HepG2 (cell line): ENCODE results near the gene RPF1. TPM values are rescaled to one million over a fixed set of nuclear protein-coding genes. Genes with fewer than 3 reads are reported as not detected.
A peak's percentile ranks its signal among the peaks of the same experiment; 100 is the strongest.

Source experiments
- ATAC-seq: fragments of 200-7000 bp; cut with Tn5 transposase; 3 replicates; pipeline ENCODE4 v1.9.1; 2020; ENCODE audit warnings: mild to moderate bottlenecking, moderate library complexity
- BruUV-seq: library from RNA; stranded (reverse); fragments of 400-500 nt; replicated peaks from 2 replicates; lab custom pipeline; 2021; lab: Mats Ljungman, UMichigan
- CTCF ChIA-PET: fragments of 300-600 bp; formaldehyde crosslinking; extraction: SDS; loops from one replicate; lab custom pipeline; 2021; ENCODE audit warnings: low total read pairs, inconsistent platforms, low intra/inter-chr PET ratio; lab: Yijun Ruan, JAX
- POLR2A ChIA-PET: fragments of 350-600 bp; sonication (Branson Sonifier 250); formaldehyde crosslinking; loops from one replicate; lab custom pipeline; 2020; ENCODE audit warnings: antibody characterized with exemption, inconsistent platforms; lab: Yijun Ruan, JAX
- DNase-seq: peaks from one replicate; pipeline ENCODE4 v3.0.0-alpha.2; 2015; ENCODE audit warnings: low spot score
- FAIRE-seq: peaks from 3 replicates; lab custom pipeline; 2011; peaks lifted over from hg19 to GRCh38; lab: Jason Lieb, UNC
- H2AFZ ChIP-seq: one replicate; pipeline ENCODE4 v1.6.1; 2011; ENCODE audit warnings: low read length, inconsistent platforms
- H3K27ac ChIP-seq: fragments of 300-600 bp; 3 replicates; pipeline ENCODE4 v1.8.0; 2011; ENCODE audit warnings: mixed run types, mild to moderate bottlenecking, mixed read lengths, low read length, inconsistent platforms; ENCODE audit not compliant: insufficient read depth; ENCODE audit errors: extremely low read length
- H3K27me3 ChIP-seq, 2 experiments: fragments of 200-600 bp in 1 of 2; 2 replicates in 1 of 2; 3 replicates in 1 of 2; pipeline versions ENCODE4 v1.6.0 to v1.8.0; 2011; ENCODE audit warnings: low read length in 2 of 2, mild to moderate bottlenecking in 2 of 2, moderate library complexity in 2 of 2, inconsistent platforms in 1 of 2; ENCODE audit not compliant: insufficient read depth in 2 of 2, control insufficient read depth in 1 of 2
- H3K36me3 ChIP-seq, 2 experiments: fragments of 200-600 bp in 1 of 2; replicated peaks in 1 of 2; 2 replicates in 1 of 2; 3 replicates in 1 of 2; pipeline versions ENCODE4 v1.5.1 to v1.8.0; 2011; ENCODE audit warnings: low read length in 2 of 2, inconsistent platforms in 1 of 2; ENCODE audit not compliant: insufficient read depth in 2 of 2, control insufficient read depth in 1 of 2
- H3K4me1 ChIP-seq: 2 replicates; pipeline ENCODE4 v1.5.1; 2012; ENCODE audit warnings: low read length, inconsistent platforms; ENCODE audit not compliant: insufficient read depth
- H3K4me2 ChIP-seq: 2 replicates; pipeline ENCODE4 v1.6.0; 2011; ENCODE audit warnings: low read depth, low read length, inconsistent platforms
- H3K4me3 ChIP-seq, 3 experiments: fragments of 200-600 bp in 1 of 3; sonication (generic), shearing (Covaris generic) in 1 of 3; replicated peaks in 1 of 3; 2 replicates each; pipeline ENCODE4 v1.5.1; 2011 to 2016; ENCODE audit warnings: low read length in 3 of 3, inconsistent platforms in 2 of 3, low read depth in 2 of 3, mild to moderate bottlenecking in 2 of 3, control low read depth in 1 of 3, mixed read lengths in 1 of 3; ENCODE audit not compliant: insufficient read depth in 1 of 3
- H3K79me2 ChIP-seq: one replicate; pipeline ENCODE4 v1.6.1; 2011; ENCODE audit warnings: low read length, inconsistent platforms; ENCODE audit not compliant: insufficient read depth
- H3K9ac ChIP-seq: 2 replicates; pipeline ENCODE4 v1.6.0; 2011; ENCODE audit warnings: mild to moderate bottlenecking, low read depth, low read length, inconsistent platforms; ENCODE audit not compliant: insufficient read depth
- H3K9me3 ChIP-seq: 2 replicates; pipeline ENCODE4 v1.5.1; 2012; ENCODE audit warnings: mild to moderate bottlenecking, low read length
- H4K20me1 ChIP-seq: 2 replicates; pipeline ENCODE4 v1.6.0; 2011; ENCODE audit warnings: inconsistent platforms, mild to moderate bottlenecking, low read length, moderate library complexity; ENCODE audit not compliant: insufficient read depth
- ATF1 ChIP-seq: IDR thresholded peaks from 2 replicates; pipeline ENCODE4 v1.6.1; 2016; ENCODE audit warnings: mild to moderate bottlenecking, control low read depth
- ATRX ChIP-seq: sonication (generic); formaldehyde crosslinking; IDR thresholded peaks from 2 replicates; pipeline ENCODE4 v1.4.0; 2020; ENCODE audit warnings: missing genetic modification reagents, borderline replicate concordance
- CEBPB ChIP-seq: IDR thresholded peaks from 2 replicates; pipeline ENCODE4 v1.6.1; 2011; ENCODE audit warnings: low read depth, low read length, improper control_type of control experiment, borderline replicate concordance
- ELF1 ChIP-seq: sonication (generic); formaldehyde crosslinking; IDR thresholded peaks from 2 replicates; pipeline ENCODE4 v1.4.0; 2020; ENCODE audit warnings: missing genetic modification reagents
- HNRNPH1 ChIP-seq: fragments of 200-400 bp; formaldehyde crosslinking; optimal IDR thresholded peaks from 2 replicates; pipeline ENCODE3; 2017; ENCODE audit warnings: mild to moderate bottlenecking, low read depth, low read length
- NBN ChIP-seq: fragments of 450-650 bp; conservative IDR thresholded peaks from 2 replicates; pipeline ENCODE4 v1.6.1; 2017
- NRL ChIP-seq: sonication (generic); formaldehyde crosslinking; IDR thresholded peaks from 2 replicates; pipeline ENCODE4 v1.5.0; 2020; ENCODE audit warnings: missing genetic modification reagents, mild to moderate bottlenecking, moderate library complexity, borderline replicate concordance
- RFX1 ChIP-seq: fragments of 450-650 bp; IDR thresholded peaks from 2 replicates; pipeline ENCODE4 v1.6.1; 2017
- RORA ChIP-seq: sonication (generic); formaldehyde crosslinking; IDR thresholded peaks from 2 replicates; pipeline ENCODE4 v1.5.0; 2020; ENCODE audit warnings: mild to moderate bottlenecking, missing genetic modification reagents, moderate library complexity
- SRSF1 ChIP-seq: fragments of 200-400 bp; formaldehyde crosslinking; optimal IDR thresholded peaks from 2 replicates; pipeline ENCODE3; 2017; ENCODE audit warnings: mild to moderate bottlenecking, low read depth, low read length, moderate library complexity
- ZKSCAN1 ChIP-seq: fragments of 150-350 bp; IDR thresholded peaks from 2 replicates; pipeline ENCODE4 v1.6.1; 2014; ENCODE audit warnings: low read length
- ZNF274 ChIP-seq: sonication (generic); formaldehyde crosslinking; IDR thresholded peaks from 2 replicates; pipeline ENCODE4 v1.5.1; 2020; ENCODE audit warnings: mild to moderate bottlenecking, missing genetic modification reagents
- ZNF75D ChIP-seq: sonication (generic); formaldehyde crosslinking; IDR thresholded peaks from 2 replicates; pipeline ENCODE4 v1.8.1; 2023; ENCODE audit warnings: missing genetic modification reagents, mild to moderate bottlenecking, borderline replicate concordance
- ZSCAN20 ChIP-seq: sonication (generic); formaldehyde crosslinking; IDR thresholded peaks from 2 replicates; pipeline ENCODE4 v1.4.0; 2020; ENCODE audit warnings: missing genetic modification reagents, mild to moderate bottlenecking, borderline replicate concordance
- WGBS: methylation state at CpG from one replicate; pipeline ENCODE4 v1.1.6; 2017; ENCODE audit warnings: low lambda C conversion rate; 5-methylcytosine and 5-hydroxymethylcytosine counted together
- in situ Hi-C: cut with HindIII; loops from 2 replicates; pipeline ENCODE4 v1.10.0; 2017; ENCODE audit warnings: low pct_unique_long_range_greater_than_20kb; ENCODE audit not compliant: extremely low pct_ligation_motif_present
- intact Hi-C: fragments of 100-400 bp; cut with micrococcal nuclease; formaldehyde crosslinking; loops from one replicate; pipeline ENCODE4 v1.10.0; 2022; ENCODE audit not compliant: unreplicated experiment
- polyA plus RNA-seq, 8 experiments: library from polyadenylated mRNA; depleted of rRNA in 3 of 8; stranded (reverse) in 7 of 8; unstranded in 1 of 8; fragments of >200 nt; fragmentation: Illumina TruSeq in 4 of 8; extraction: Trizol in 4 of 8; gene quantifications; 2 replicates each; pipeline versions ENCODE4 v1.2.1 to v1.2.3, GENCODE V29; 2011 to 2016; ENCODE audit warnings: low read depth in 4 of 8, missing spikeins in 1 of 8, mixed read lengths in 1 of 8; ENCODE audit not compliant: insufficient read depth in 1 of 8
- total RNA-seq, 5 experiments: library from RNA; depleted of rRNA; stranded (reverse); fragments of >200 nt; fragmentation: Illumina TruSeq; extraction: Trizol; gene quantifications; 2 replicates each; pipeline ENCODE4 v1.2.3, GENCODE V29; 2016; ENCODE audit warnings: low read depth in 1 of 5
- TF ChIP-seq, protein P1 (sequence below): sonication (generic); formaldehyde crosslinking; IDR thresholded peaks from 2 replicates; pipeline ENCODE4 v1.4.0; 2020; ENCODE audit warnings: low read depth, mild to moderate bottlenecking, missing genetic modification reagents
- TF ChIP-seq, protein P2 (sequence below): sonication (generic); formaldehyde crosslinking; IDR thresholded peaks from 2 replicates; pipeline ENCODE4 v1.5.0; 2020; ENCODE audit warnings: missing genetic modification reagents
- TF ChIP-seq, protein P3 (sequence below): sonication (generic); formaldehyde crosslinking; IDR thresholded peaks from 2 replicates; pipeline ENCODE4 v1.9.0; 2021; ENCODE audit warnings: missing genetic modification reagents, mild to moderate bottlenecking, borderline replicate concordance

The RPF1 gene
- total and polyA plus RNA-seq, 2 of the 13 experiments (the other 11 are each of a cell fraction or from before 2014, with no cell fraction given): 23.0 to 39.0 TPM

GRCh38 chr1:84488107-84488506 lies 9.0 kb downstream of the RPF1 start:
- Histone ChIP-seq H4K20me1 (no peaks in the 10 kb centered on the region), H3K27me3 (no peaks in the 10 kb centered on the region), H3K36me3 (peaks cover 6 to 47% of the 10 kb centered on the region in 2 experiments), H3K4me2 (no peak overlapping the region), H3K9me3 (no peaks in the 10 kb centered on the region), H3K9ac (no peak overlapping the region), H3K4me3 (no peak overlapping the region), H3K79me2 (peaks cover 3% of the 10 kb centered on the region), H2AFZ (no peak overlapping the region), H3K27ac (no peak overlapping the region), H3K4me1 (peaks cover 21% of the 10 kb centered on the region)
- no peak for DNase-seq
- CTCF ChIA-PET: no interaction called here
- TF ChIP-seq, protein P1, sequence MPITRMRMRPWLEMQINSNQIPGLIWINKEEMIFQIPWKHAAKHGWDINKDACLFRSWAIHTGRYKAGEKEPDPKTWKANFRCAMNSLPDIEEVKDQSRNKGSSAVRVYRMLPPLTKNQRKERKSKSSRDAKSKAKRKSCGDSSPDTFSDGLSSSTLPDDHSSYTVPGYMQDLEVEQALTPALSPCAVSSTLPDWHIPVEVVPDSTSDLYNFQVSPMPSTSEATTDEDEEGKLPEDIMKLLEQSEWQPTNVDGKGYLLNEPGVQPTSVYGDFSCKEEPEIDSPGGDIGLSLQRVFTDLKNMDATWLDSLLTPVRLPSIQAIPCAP (CRISPR knock-in tag): no peak
- TF ChIP-seq ZNF75D (no peak), CEBPB (peak; percentile 52; the same call in 1 of the 2 replicates)
- 94% methylated on average over 3 of the region's 3 CpGs for WGBS
- BruUV-seq: no TSS peak
- no peak for ATAC-seq
- in situ Hi-C loops (no loop called here), intact Hi-C loops (no loop called here)
- FAIRE-seq: no peak
- POLR2A ChIA-PET: no interaction called here

- no peak overlapping the region for H3K4me2 ChIP-seq
- intact Hi-C loops (no loop called here), in situ Hi-C loops (no loop called here)
- H3K9me3 ChIP-seq: no peaks in the 10 kb centered on the region
- H3K27ac ChIP-seq: no peak overlapping the region
- no peak overlapping the region for H3K4me3 ChIP-seq
- H3K9ac ChIP-seq: no peak overlapping the region
- peaks cover 22% of the 10 kb centered on the region for H3K4me1 ChIP-seq
- no peaks in the 10 kb centered on the region for H4K20me1 ChIP-seq
- ATAC-seq (no peak), DNase-seq (no peak), FAIRE-seq (no peak)
- POLR2A ChIA-PET: no interaction called here
- no peak overlapping the region for H2AFZ ChIP-seq
- WGBS: 96% methylated on average over 2 of the region's 2 CpGs
- CTCF ChIA-PET: no interaction called here
- no peaks in the 10 kb centered on the region for H3K27me3 ChIP-seq
- no TSS peak for BruUV-seq
- TF ChIP-seq RORA (CRISPR knock-in tag): no peak
- TF ChIP-seq RFX1: no peak
- TF ChIP-seq ZNF274: no peak
- no peak for TF ChIP-seq ELF1 (CRISPR knock-in tag)
- TF ChIP-seq NBN: no peak
- TF ChIP-seq NRL (CRISPR knock-in tag): no peak
- no peak for TF ChIP-seq ZKSCAN1
- no peak for TF ChIP-seq ZSCAN20
- TF ChIP-seq SRSF1: no peak
- TF ChIP-seq HNRNPH1: no peak
- no peak for TF ChIP-seq ATF1
- no peak for TF ChIP-seq ATRX (CRISPR knock-in tag)
- TF ChIP-seq, protein P2, sequence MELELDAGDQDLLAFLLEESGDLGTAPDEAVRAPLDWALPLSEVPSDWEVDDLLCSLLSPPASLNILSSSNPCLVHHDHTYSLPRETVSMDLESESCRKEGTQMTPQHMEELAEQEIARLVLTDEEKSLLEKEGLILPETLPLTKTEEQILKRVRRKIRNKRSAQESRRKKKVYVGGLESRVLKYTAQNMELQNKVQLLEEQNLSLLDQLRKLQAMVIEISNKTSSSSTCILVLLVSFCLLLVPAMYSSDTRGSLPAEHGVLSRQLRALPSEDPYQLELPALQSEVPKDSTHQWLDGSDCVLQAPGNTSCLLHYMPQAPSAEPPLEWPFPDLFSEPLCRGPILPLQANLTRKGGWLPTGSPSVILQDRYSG (CRISPR knock-in tag): no peak
- TF ChIP-seq, protein P3, sequence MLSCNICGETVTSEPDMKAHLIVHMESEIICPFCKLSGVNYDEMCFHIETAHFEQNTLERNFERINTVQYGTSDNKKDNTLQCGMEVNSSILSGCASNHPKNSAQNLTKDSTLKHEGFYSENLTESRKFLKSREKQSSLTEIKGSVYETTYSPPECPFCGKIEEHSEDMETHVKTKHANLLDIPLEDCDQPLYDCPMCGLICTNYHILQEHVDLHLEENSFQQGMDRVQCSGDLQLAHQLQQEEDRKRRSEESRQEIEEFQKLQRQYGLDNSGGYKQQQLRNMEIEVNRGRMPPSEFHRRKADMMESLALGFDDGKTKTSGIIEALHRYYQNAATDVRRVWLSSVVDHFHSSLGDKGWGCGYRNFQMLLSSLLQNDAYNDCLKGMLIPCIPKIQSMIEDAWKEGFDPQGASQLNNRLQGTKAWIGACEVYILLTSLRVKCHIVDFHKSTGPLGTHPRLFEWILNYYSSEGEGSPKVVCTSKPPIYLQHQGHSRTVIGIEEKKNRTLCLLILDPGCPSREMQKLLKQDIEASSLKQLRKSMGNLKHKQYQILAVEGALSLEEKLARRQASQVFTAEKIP: no peak
- TF ChIP-seq, all 625 proteins: peak for 0
- peaks cover 8 to 55% of the 10 kb centered on the region in 2 experiments for H3K36me3 ChIP-seq
- peaks cover 3% of the 10 kb centered on the region for H3K79me2 ChIP-seq
Observed at GRCh38 chr1:84489766-84490165, 10.7 kb downstream of the RPF1 start.
